ENCODE measurements around the gene RUFY3. TPM values are rescaled to one million over a fixed set of nuclear protein-coding genes. Genes with fewer than 3 reads are reported as not detected.

The RUFY3 gene
- total and polyA plus RNA-seq, 2 of the 13 experiments (the other 11 are each of a cell fraction or from before 2014, with no cell fraction given), result 17.9 to 25.3 TPM

GRCh38 chr4:70783096-70783495, 61.3 kb downstream of the RUFY3 start:
- Histone ChIP-seq H3K4me1 (ENCODE audit: insufficient read depth, low read length) (no peaks in the 10 kb centered on the region), H2AFZ (ENCODE audit: low read length) (no peak overlapping the region), H3K36me3 (replicated peaks in 1 of 2; ENCODE audit: control insufficient read depth in 1 of 2, insufficient read depth in 2 of 2, low read length in 2 of 2) (peaks cover 4 to 15% of the 10 kb centered on the region in 2 experiments; a peak in 3 of 5 replicates), H3K27me3 (ENCODE audit: control insufficient read depth in 1 of 2, insufficient read depth in 2 of 2, low read length in 2 of 2) (no peaks in the 10 kb centered on the region), H3K4me3 (replicated peaks in 1 of 3; ENCODE audit: insufficient read depth in 1 of 3, low read depth in 2 of 3, low read length in 3 of 3) (no peak overlapping the region), H3K9ac (ENCODE audit: insufficient read depth, low read depth, low read length) (no peak overlapping the region), H3K9me3 (ENCODE audit: low read length) (no peaks in the 10 kb centered on the region), H3K27ac (ENCODE audit: extremely low read length, insufficient read depth, low read length) (no peak overlapping the region), H3K4me2 (ENCODE audit: low read depth, low read length) (no peak overlapping the region), H4K20me1 (ENCODE audit: insufficient read depth, low read length) (no peaks in the 10 kb centered on the region), H3K79me2 (ENCODE audit: insufficient read depth, low read length) (no peaks in the 10 kb centered on the region)
- no peak for TF ChIP-seq HMG20A (CRISPR knock-in tag; IDR thresholded peaks at IDR 0.05; ENCODE audit: borderline replicate concordance)
- TF ChIP-seq ADNP (CRISPR knock-in tag; IDR thresholded peaks at IDR 0.05), result no peak
- TF ChIP-seq, protein P1, sequence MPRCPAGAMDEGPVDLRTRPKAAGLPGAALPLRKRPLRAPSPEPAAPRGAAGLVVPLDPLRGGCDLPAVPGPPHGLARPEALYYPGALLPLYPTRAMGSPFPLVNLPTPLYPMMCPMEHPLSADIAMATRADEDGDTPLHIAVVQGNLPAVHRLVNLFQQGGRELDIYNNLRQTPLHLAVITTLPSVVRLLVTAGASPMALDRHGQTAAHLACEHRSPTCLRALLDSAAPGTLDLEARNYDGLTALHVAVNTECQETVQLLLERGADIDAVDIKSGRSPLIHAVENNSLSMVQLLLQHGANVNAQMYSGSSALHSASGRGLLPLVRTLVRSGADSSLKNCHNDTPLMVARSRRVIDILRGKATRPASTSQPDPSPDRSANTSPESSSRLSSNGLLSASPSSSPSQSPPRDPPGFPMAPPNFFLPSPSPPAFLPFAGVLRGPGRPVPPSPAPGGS (CRISPR knock-in tag; IDR thresholded peaks at IDR 0.05), result no peak
- TF ChIP-seq ZUFSP (CRISPR knock-in tag; IDR thresholded peaks at IDR 0.05; ENCODE audit: borderline replicate concordance), result no peak
- no peak for TF ChIP-seq ZNF232 (CRISPR knock-in tag; IDR thresholded peaks at IDR 0.05; ENCODE audit: borderline replicate concordance)
- no peak for TF ChIP-seq HHEX (CRISPR knock-in tag; IDR thresholded peaks at IDR 0.05)
- TF ChIP-seq, protein P2, sequence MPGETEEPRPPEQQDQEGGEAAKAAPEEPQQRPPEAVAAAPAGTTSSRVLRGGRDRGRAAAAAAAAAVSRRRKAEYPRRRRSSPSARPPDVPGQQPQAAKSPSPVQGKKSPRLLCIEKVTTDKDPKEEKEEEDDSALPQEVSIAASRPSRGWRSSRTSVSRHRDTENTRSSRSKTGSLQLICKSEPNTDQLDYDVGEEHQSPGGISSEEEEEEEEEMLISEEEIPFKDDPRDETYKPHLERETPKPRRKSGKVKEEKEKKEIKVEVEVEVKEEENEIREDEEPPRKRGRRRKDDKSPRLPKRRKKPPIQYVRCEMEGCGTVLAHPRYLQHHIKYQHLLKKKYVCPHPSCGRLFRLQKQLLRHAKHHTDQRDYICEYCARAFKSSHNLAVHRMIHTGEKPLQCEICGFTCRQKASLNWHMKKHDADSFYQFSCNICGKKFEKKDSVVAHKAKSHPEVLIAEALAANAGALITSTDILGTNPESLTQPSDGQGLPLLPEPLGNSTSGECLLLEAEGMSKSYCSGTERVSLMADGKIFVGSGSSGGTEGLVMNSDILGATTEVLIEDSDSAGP (CRISPR knock-in tag; IDR thresholded peaks at IDR 0.05; ENCODE audit: borderline replicate concordance), result no peak
- no peak for TF ChIP-seq PCBP2 (optimal IDR thresholded peaks at IDR 0.05; ENCODE audit: low read depth, low read length, poor library complexity, severe bottlenecking)
- CTCF ChIA-PET (ENCODE audit: low intra/inter-chr PET ratio, low total read pairs), result no interaction called here
- POLR2A ChIA-PET, result no interaction called here
- FAIRE-seq (no peak), DNase-seq (ENCODE audit: low spot score) (no peak), ATAC-seq (no peak)
- intact Hi-C loops (cut with micrococcal nuclease; ENCODE audit: unreplicated experiment) (no loop called here), in situ Hi-C loops (cut with HindIII; ENCODE audit: extremely low pct_ligation_motif_present, low pct_unique_long_range_greater_than_20kb) (no loop called here)
- BruUV-seq (replicated peaks), result no TSS peak
- WGBS (ENCODE audit: low lambda C conversion rate), result 97% methylated on average over 4 of the region's 4 CpGs
